KBM-7 (cell line): ENCODE measurements around the gene STX18.
A peak's percentile ranks its signal among the peaks of the same experiment; 100 is the strongest.
"Not testable (repeated sequence)": the region's sequence is repeated elsewhere in the genome, so short reads cannot be mapped to it uniquely, and the experiment has no call there.

Experiments used
- DNase-seq: peaks from one replicate; pipeline ENCODE4 v3.0.0-alpha.2; 2015
- in situ Hi-C: fragments of 300-500 bp; cut with MboI; formaldehyde crosslinking; loops from 2 replicates; pipeline ENCODE4 v1.14.3; 2020; ENCODE audit warnings: low sequenced_read_pairs, low pct_unique_long_range_greater_than_20kb, mixed read lengths

Gene STX18

DNA sequence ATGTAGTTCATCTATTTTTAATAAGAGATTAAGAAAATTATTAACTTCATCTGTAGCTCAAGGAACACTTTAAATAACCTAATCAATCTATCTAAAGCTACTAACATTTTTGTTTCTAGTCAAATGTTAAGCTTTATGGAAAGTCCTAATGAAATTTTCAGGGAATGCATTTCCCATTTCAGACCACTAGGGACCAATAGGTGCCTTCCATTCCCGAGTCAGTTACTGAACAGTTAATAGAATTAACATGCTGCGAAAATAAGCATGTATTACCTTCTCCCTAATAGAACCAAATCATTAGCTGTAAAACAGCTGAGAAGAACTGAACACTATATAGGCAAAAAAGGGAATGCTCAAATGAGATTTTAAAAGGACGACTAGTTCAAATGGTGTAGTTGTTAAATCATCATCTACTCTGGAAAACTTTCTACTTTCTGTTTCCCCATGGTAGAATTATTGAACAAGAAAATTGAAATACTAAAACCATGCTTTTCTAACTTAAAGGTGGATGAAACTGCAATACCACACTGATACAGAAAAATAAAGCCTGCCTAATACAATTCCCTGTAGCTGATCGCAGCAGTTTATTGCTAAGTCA is 22.5 kb downstream of the STX18 start:
- no peak for DNase-seq
- in situ Hi-C loops, result no loop called here

DNA sequence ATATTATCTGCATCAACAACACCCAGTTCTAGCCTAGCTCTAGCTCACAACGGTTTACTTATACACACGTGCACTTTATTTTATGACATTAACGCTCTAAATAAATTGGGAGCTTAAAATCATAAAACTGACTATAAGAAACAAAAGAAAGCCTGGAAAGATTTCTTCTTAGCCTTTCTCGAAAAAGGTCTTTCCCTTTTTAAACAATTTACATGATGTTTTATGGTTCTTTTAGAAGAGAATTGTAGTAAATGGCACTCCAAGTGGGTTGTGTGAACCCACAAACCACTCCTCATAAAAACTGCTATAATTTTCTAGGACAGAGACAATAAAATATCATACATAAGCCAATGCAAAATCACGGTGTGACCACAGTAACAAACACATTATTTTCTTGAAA is 23.1 kb downstream of the STX18 start:
- in situ Hi-C loops, result no loop called here
- DNase-seq, result no peak

DNA sequence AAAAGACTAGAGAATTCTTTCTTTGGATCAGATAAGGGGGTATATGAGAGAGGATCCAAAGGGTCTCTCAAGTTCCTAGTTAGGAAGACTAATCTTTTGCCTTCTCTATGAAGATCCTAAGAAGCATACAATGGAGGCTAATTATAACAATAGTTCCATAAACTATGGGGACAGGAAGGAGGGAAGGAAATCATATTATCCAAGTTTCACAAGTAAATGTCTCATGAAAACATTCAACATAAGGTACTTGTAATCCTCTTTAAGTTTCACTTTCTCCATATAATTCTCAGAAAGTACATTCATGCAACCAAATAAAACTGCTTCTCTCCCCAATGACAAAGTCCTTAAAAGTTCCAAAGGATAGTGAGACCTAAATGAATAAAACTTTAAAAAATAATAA is 27.1 kb downstream of the STX18 start:
- no peak for DNase-seq
- in situ Hi-C loops, result no loop called here

DNA sequence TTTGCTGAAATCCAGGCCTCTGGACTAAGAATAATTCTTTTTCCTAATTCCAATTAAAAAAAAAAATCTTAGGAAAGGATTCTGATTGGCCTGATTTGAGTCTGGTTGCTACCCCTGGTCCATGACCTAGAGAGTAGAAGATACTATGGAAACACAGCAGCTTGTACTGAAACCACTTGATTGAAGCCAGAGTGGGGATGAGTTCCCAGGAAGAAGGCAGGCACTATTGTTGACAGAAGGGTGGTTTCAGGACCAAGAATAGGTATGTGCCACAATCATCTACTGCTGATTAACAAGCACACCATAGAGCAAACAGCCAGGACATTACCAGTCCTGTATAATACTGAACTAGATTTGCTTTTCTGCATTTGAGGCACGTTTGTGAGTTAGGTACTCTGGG is 29.6 kb downstream of the STX18 start:
- in situ Hi-C loops, result no loop called here
- DNase-seq, result no peak

DNA sequence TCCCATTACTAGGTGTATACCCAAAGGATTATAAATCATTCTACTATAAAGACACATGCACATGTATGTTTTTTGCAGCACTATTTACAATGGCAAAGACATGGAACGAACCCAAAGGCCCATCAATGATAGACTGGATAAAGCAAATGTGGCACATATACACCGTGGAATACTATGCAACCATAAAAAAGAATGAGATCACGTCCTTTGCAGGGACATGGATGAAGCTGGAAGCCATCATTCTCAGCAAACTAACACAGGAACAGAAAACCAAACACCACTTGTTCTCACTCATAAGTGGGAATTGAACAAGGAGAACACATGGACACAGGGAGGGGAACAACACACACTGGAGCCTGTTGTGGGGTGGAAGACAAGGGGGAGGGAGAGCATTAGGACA is 31.2 kb downstream of the STX18 start:
- DNase-seq, in situ Hi-C loops: not testable (repeated sequence)

DNA sequence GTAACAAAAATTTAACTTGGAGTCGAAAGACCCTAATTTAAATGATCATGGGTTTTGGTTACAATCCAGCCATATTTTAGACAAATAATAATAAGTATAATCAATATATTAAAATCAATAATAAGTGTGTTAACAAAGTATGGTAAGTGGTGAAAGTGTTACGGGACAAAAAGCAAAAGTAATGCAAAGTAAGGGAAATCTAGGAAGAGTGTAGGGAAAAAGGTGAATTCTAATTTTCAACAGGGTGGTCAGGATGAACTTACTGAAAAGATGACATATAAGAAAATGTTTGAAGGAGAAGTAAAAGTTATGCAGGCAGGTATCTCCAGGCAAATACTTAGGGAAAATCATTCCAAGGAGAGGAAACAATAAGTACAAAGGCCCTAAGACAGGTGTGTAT is 32.3 kb downstream of the STX18 start:
- DNase-seq, result no peak

DNA sequence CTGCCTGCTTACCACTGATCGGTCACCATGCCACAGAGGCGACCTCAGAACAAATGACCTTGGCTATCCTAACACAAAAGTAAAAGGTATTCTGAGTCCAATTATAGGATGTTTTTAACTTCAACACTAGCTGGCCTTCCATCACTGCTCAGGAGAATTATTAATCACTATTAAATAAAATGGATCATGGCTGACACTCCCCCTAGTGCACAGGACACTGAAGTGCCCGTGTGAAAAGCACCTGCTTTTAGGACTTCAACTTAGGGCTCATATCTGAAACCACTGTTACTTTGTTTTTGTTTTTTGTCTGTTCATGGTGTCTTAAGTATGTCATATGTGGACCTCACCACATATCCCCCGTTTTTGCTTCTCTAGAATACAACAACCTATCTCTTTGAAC is 33.9 kb downstream of the STX18 start:
- in situ Hi-C loops, result no loop called here
- no peak for DNase-seq

More for the DNA sequence above, 32.3 kb downstream of the STX18 start:
- in situ Hi-C loops, result no loop called here

DNA sequence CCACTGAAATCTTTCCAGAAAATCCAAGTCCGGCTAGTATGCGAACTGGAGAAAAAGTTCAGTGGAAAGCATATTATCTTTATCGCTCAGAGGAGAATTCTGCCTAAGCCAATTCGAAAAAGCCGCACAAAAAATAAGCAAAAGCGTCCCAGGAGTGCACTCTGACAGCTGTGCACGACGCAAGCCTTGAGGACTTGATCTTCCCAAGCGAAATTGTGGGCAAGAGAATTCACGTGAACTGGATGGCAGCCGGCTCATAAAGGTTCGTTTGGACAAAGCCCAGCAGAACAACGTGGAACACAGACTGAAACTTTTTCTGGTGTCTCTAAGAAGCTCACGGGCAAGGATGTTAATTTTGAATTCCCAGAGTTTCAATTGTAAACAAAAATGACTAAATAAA is 34.4 kb downstream of the STX18 start:
- in situ Hi-C loops, result no loop called here

DNA sequence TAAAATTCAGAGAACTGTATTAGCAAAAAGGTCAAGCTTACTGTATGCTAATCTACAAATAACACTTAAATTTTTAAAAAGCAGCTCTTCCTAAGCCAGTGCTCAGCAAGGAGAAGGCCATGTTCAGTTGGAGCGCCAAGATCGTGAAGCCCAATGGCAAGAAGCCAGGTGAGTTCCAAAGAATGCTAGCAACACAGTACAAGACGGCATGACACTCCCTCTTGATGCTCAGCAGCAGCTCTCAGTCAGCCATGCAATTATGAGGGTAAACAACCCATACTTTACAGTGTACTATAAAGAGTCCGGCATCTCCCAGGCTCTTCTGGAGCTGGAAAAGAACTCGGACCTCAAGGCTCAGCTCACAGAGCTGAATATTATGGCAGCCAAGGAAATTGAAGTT is 34.9 kb downstream of the STX18 start:
- in situ Hi-C loops, result no loop called here
- DNase-seq, result no peak

More for the DNA sequence above, 34.4 kb downstream of the STX18 start:
- DNase-seq, result no peak

DNA sequence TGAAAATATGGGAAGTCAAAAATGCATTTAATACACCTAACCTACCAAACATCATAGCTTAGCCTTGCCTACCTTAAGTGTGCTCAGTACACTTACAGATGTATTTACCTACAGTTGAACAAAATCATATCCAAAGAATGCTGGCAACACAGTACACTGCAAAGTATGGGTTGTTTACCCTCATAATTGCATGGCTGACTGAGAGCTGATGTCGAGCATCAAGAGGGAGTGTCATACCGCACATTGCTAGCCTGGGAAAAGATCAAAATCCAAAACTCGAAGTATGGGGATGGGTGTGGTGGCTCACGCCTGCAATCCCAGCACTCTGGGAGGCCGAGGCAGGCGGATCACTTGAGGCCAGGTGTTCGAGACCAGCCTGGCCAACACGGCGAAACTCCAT is 36.6 kb downstream of the STX18 start:
- DNase-seq, in situ Hi-C loops: not testable (repeated sequence)

DNA sequence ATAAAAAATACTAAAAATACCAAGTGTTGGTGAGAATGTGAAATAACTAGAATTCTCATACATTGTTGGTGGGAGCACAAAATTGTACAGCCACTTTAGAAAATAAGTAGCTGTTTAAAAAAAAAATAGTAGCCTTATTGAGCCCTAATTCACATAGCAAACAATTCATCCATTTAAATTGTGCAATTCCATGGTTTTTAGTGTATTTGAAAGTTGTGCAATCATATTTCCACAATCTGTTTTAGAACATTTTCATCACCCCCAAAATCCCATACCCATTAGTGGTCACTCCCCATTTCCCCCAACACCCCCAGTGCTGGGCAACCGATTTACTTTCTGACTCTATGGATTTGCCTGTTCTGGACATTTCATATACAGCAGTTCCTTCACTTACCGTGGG is 37.1 kb downstream of the STX18 start:
- in situ Hi-C loops, result no loop called here
- DNase-seq, result no peak

DNA sequence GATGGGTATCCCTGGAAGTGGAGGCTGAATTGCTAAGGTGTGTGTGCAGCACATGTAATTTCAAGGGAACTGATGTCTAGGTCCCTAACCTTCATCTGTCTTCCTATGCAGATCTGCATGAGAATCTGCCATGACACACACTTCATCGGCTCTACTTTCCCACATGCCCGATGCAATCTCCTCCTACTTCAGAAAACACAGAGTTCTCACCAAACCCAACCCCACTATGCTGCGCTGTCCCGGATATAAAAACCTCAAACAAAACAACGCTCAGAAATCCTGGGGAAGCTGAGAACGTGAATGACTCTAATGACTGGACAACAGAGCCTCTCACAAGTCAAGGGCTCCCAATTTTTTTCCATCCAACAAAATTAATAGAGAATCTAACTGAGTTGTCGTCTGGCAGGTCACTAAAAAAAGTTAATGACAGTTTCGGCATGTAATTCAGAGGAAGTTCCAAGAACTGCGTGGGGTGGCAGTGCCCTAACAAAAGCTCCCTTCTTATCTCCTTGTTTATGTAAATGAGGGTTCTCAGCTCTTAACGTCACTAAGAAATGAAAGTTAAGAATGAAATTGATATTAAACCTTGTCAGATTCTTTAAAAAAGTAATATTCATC is 39.0 kb downstream of the STX18 start:
- peak; percentile 62 for DNase-seq

DNA sequence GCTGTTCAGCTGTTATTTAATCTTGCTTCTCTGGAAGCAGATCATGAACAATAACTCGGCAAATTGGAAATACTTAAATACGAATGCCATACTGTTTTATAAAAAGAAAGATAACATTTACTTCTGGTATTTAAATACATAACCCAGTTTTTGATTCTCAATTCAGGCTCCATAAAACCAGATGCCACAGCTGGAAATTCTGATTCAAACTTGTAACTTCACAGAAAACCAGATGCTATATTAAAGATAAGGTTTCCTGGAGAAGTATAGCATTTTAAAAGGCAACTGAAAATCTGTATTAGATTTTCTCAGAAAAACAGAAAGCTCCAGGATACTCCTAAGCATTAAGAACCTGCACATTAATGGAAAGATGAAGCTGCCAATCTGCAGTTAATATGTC is 40.2 kb downstream of the STX18 start:
- in situ Hi-C loops, result no loop called here
- DNase-seq, result no peak

More for the DNA sequence above, 39.0 kb downstream of the STX18 start:
- in situ Hi-C loops, result no loop called here

DNA sequence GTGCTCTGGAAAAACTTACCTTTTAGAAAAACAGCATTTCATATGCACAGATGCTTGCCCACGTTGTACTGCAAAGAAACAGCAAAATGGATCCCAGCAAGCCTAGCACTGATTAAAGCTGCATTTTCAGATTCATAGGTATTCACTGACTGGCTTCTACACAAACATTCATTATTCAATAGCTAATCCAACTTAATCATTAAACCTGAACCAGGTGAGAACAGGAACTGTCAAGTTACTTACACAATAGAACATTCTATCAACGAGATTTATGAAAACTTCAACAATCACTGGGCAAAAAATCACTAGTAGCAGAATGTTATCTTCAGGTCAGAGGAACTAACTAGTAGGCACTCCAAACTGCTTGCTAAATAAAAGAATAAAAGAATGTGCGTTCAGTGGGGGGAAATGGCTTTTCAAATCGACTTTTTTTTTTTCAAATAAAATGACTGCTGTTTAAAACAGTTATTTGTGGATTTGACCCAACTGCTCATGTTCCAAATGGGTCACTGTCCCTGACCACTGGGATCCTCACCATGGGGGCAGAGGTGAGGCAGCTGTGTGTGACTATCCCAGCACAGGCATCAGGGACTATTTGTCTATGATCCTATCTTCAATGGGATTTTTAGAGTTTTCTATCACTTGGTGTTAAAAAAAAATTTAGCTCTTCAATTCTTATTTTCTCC is 42.3 kb downstream of the STX18 start:
- in situ Hi-C loops, result no loop called here
- DNase-seq, result no peak

DNA sequence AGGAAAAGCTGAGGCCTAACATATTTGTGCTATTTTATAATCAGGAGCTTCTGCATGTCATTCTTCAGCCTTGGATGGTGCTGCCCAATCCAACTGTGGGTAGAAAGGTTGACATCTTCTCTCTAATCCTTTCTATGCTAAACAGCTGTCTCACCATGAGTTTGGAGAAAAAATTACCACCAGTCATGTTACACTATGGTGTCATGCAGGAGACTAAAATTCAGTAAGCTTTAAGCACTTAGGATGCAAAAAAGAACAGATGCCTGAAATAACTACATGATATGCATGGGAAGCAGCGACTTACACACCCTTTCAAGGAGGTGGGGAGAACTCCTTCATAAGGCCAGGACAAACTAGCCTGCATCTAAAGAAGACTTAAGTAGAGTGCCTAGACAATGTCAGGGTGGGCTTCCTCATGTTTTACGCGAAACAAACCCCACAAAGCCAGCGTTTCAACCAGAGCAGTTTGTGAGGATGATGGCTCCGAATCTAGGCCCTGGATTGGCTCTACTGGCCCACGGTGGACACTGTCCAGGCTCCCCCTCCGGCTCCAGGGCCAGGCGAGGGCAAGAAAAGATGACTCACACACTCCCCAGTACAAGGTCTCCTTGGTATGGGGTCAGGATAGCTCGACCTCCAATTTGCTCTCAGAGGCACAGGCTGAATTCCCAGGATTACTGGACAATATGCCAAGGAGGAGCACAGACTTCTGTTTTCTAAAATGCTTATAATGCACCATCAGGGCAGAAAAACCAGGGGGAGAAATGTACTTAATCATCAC is 45.1 kb downstream of the STX18 start:
- in situ Hi-C loops, result no loop called here

DNA sequence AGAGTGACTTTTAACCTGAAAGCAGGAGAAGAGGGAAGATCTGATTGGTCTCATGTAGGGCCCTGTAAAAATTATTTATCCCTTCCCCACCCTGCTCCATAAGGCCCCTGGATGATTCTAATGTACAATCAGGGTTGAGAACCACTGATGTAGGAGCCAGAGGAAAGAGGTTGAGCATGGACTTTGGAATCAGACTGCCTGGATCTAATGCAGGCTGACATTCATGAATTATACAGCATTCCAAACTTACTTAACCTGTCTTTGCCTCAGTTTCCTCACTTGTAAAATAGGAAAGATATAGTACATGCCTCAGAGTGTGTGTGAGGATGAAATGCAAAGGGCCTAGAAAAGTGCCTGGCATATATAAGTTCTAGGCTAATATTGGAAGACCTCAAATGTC is 47.0 kb downstream of the STX18 start:
- in situ Hi-C loops, result no loop called here
- no peak for DNase-seq

More for the DNA sequence above, 45.1 kb downstream of the STX18 start:
- no peak for DNase-seq

DNA sequence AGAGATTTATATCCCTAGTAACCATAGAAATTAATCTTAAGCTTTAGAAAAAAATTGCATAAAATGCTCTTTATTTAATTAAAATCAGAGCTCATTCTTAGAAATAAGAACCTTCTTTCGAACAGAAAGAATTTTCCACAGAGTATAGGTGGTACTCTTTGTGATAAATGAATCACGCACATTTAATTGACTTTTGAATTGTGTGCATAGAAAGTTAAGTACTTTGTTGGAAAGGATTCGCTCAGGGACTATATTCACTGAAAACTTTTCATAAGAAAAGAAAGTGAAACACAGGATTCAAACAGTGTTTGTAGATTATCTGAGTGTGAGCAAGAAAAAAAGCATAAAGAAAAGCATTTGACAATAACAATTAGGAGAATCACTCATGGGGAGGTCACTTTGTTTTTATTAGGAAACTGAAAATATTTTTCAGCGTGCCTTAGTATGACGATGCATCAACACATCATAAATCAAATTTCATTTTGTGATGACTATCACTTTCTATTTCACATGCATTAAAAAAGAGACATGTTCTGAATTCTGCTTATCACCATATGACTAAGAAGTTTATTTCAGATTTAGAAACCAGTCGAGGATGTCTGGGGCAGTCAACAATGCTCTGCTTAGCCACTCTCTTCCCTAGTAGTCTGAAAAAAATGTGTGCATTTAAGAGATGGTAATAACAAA is 49.5 kb downstream of the STX18 start:
- in situ Hi-C loops, result no loop called here
- DNase-seq, result no peak

DNA sequence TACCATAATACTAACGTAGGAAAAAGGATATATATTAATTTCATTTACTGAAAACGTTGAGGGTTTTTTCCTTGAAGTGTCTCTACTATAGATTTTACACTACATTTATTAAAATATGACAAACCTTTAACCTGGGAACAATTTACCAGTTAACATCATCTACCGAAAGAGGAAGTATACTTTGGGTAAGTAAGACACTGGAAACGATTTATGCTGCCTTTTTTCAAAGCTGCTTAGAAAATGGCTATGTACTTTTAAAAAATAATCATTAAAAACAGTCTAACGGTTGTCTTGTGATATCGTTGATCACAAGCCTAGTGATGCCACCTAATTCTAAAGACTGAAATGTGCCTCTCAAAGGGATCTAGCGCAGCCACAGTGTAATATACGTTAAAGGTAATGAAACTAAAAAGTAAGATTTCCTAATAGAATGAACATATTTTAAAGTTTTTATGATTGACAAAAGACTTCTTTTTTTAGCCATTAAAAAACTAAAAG is 50.4 kb downstream of the STX18 start:
- in situ Hi-C loops, result no loop called here
- no peak for DNase-seq

DNA sequence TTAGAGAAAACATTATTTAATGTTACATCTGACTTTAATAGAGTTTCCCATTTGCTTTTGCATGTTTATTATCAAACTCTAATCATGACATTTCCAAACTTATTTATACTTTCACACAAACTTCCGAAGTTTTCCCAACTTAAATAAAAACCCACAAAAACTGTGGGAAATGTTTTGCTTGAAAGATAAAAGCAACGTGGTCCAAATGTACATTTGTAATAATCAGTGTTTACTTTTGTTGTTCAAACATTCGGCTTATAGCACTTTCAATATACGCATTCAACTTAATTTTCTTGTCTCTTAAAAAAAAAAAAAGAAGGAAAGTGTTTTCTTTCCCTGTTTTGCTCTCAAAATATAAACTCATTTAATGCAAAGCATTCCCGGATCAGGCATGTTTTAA is 51.0 kb downstream of the STX18 start:
- no peak for DNase-seq
- in situ Hi-C loops, result no loop called here
